Measurements from ENCODE around the gene NAA10. TPM values are rescaled to one million over a fixed set of nuclear protein-coding genes. Genes with fewer than 3 reads are reported as not detected.

The NAA10 gene
- total RNA-seq, 6 donors from 2014 or later, result 30.7 to 116 (median 76.2) TPM

DNA sequence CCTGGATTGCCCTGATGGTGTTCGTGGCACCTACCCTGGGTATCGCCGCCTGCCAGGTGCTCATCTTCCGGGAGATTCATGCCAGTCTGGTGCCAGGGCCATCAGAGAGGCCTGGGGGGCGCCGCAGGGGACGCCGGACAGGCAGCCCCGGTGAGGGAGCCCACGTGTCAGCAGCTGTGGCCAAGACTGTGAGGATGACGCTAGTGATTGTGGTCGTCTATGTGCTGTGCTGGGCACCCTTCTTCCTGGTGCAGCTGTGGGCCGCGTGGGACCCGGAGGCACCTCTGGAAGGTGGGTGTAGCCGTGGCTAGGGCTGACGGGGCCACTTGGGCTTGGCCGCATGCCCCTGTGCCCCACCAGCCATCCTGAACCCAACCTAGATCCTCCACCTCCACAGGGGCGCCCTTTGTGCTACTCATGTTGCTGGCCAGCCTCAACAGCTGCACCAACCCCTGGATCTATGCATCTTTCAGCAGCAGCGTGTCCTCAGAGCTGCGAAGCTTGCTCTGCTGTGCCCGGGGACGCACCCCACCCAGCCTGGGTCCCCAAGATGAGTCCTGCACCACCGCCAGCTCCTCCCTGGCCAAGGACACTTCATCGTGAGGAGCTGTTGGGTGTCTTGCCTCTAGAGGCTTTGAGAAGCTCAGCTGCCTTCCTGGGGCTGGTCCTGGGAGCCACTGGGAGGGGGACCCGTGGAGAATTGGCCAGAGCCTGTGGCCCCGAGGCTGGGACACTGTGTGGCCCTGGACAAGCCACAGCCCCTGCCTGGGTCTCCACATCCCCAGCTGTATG, 28.5 kb downstream of the NAA10 start:
- WGBS, 2 donors, result 72% methylated on average over 26 of the region's 27 CpGs; no CpG with 5 or more reads in 1 of the 2 donors
- Histone ChIP-seq H3K27ac (no peak overlapping the region), H3K4me1 (peaks cover 0 to 25% (median 12%) of the 10 kb centered on the region in 4 donors), H3K27me3 (no peaks in the 10 kb centered on the region), H3K4me3 (no peak overlapping the region), H3K36me3 (peaks cover 0 to 17% (median 3%) of the 10 kb centered on the region in 4 donors), H3K9me3 (no peaks in the 10 kb centered on the region)
- TF ChIP-seq POLR2A (IDR thresholded peaks at IDR 0.05), result no peak
- no peak for TF ChIP-seq EP300 (IDR thresholded peaks at IDR 0.05)
- no peak for TF ChIP-seq POLR2AphosphoS5 (IDR thresholded peaks at IDR 0.05)
- TF ChIP-seq, protein P1, sequence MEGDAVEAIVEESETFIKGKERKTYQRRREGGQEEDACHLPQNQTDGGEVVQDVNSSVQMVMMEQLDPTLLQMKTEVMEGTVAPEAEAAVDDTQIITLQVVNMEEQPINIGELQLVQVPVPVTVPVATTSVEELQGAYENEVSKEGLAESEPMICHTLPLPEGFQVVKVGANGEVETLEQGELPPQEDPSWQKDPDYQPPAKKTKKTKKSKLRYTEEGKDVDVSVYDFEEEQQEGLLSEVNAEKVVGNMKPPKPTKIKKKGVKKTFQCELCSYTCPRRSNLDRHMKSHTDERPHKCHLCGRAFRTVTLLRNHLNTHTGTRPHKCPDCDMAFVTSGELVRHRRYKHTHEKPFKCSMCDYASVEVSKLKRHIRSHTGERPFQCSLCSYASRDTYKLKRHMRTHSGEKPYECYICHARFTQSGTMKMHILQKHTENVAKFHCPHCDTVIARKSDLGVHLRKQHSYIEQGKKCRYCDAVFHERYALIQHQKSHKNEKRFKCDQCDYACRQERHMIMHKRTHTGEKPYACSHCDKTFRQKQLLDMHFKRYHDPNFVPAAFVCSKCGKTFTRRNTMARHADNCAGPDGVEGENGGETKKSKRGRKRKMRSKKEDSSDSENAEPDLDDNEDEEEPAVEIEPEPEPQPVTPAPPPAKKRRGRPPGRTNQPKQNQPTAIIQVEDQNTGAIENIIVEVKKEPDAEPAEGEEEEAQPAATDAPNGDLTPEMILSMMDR (IDR thresholded peaks at IDR 0.05), result no peak
- DNase-seq (peak in 1 of 2 donors; percentile 54), ATAC-seq (ENCODE audit: low FRiP score in 2 of 2) (no peak)

DNA sequence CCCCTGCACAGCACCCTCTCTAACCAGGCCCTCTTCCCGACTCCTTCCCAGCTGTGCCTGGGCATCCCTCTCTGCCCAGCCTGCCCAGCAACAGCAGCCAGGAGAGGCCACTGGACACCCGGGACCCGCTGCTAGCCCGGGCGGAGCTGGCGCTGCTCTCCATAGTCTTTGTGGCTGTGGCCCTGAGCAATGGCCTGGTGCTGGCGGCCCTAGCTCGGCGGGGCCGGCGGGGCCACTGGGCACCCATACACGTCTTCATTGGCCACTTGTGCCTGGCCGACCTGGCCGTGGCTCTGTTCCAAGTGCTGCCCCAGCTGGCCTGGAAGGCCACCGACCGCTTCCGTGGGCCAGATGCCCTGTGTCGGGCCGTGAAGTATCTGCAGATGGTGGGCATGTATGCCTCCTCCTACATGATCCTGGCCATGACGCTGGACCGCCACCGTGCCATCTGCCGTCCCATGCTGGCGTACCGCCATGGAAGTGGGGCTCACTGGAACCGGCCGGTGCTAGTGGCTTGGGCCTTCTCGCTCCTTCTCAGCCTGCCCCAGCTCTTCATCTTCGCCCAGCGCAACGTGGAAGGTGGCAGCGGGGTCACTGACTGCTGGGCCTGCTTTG, 29.2 kb downstream of the NAA10 start:
- peak overlapping the region in 1 of 4 donors; percentile 11 for H3K27ac ChIP-seq
- DNase-seq (peak in 1 of 2 donors; percentile 59), ATAC-seq (ENCODE audit: low FRiP score in 2 of 2) (no peak)
- TF ChIP-seq POLR2A (IDR thresholded peaks at IDR 0.05), result no peak
- no peak for TF ChIP-seq EP300 (IDR thresholded peaks at IDR 0.05)
- no peak for TF ChIP-seq POLR2AphosphoS5 (IDR thresholded peaks at IDR 0.05)
- TF ChIP-seq, protein P1 (IDR thresholded peaks at IDR 0.05), result no peak
- 90% methylated on average over 27 of the region's 32 CpGs; no CpG with 5 or more reads in 1 of the 2 donors for WGBS, 2 donors
- H3K36me3 ChIP-seq, result peaks cover 0 to 16% (median 3%) of the 10 kb centered on the region in 4 donors
- H3K27me3 ChIP-seq, result no peaks in the 10 kb centered on the region
- no peaks in the 10 kb centered on the region for H3K9me3 ChIP-seq
- H3K4me1 ChIP-seq, result peaks cover 3 to 32% (median 15%) of the 10 kb centered on the region in 4 donors
- no peak overlapping the region for H3K4me3 ChIP-seq

DNA sequence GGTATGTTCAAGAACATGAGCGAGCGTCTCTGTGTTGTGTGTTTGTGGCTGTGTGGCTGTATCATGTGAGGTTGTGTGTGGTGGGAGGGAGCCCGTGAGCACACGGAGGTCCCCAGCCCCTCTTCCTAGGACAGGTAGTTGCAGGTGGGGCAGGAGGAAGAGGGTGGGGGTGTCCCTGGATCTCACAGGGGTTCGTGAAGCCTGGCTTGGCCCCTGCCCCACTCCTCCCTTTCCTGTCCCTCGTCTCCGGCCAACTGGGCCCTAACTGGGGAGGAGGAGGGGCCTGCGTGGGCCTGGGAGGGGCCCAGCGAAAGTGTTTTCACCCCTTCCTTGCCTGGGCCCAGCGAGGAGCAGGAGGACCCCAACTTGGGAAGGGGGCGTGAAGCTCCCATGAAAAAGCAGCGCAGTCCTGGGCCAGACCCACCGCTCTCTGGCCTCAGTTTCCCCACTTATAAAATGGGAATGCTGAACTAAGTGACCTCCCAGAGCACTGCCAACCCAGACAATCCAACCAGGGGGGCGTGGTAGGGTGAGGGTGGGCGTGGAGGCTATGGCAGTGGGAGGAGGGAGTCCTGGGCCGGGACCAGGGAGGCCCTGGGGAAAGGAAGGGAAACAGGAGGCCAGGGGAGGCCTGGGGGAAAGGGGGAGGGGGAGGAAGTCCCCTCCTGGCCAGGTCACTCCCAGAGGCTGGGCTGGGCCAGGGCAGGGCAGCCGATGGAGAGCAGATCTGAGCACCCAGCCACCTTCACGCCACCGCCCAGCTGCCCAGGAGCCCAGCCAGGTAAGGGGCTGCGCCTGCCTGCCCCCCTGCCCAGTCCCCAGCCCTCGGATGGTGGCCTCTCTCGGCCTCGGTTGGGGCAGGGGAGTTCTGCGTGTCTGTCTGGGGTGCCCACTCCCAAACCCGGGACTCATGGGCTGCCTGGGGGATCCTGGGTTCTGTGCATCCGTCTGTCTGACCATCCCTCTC, 30.6 kb downstream of the NAA10 start, which contains the start of gene AVPR2:
Gene AVPR2, plus strand, starts transcription at position 683 of the 967 bp plus-strand sequence. CDS start 473 bp downstream, outside the sequence.
- WGBS, 2 donors, result 0 to 55% methylated on average over 2 to 21 of the region's 26 CpGs
- Histone ChIP-seq H3K4me1 (peaks cover 3 to 35% (median 17%) of the 10 kb centered on the region in 4 donors), H3K36me3 (peaks cover 0 to 3% (median 0%) of the 10 kb centered on the region in 4 donors), H3K9me3 (no peaks in the 10 kb centered on the region), H3K4me3 (peak within 1 kb of the TSS in 1 of 4 donors; percentile 27), H3K27me3 (no peaks in the 10 kb centered on the region), H3K27ac (peak within 1 kb of the TSS; percentile 30 to 58 (median 42))
- ATAC-seq (ENCODE audit: low FRiP score in 2 of 2) (peak; percentile 7 to 12), DNase-seq (peak in 1 of 2 donors; percentile 40)
- TF ChIP-seq POLR2A (IDR thresholded peaks at IDR 0.05), result no peak
- TF ChIP-seq, protein P1 (IDR thresholded peaks at IDR 0.05), result no peak
- no peak for TF ChIP-seq POLR2AphosphoS5 (IDR thresholded peaks at IDR 0.05)
- no peak for TF ChIP-seq EP300 (IDR thresholded peaks at IDR 0.05)

DNA sequence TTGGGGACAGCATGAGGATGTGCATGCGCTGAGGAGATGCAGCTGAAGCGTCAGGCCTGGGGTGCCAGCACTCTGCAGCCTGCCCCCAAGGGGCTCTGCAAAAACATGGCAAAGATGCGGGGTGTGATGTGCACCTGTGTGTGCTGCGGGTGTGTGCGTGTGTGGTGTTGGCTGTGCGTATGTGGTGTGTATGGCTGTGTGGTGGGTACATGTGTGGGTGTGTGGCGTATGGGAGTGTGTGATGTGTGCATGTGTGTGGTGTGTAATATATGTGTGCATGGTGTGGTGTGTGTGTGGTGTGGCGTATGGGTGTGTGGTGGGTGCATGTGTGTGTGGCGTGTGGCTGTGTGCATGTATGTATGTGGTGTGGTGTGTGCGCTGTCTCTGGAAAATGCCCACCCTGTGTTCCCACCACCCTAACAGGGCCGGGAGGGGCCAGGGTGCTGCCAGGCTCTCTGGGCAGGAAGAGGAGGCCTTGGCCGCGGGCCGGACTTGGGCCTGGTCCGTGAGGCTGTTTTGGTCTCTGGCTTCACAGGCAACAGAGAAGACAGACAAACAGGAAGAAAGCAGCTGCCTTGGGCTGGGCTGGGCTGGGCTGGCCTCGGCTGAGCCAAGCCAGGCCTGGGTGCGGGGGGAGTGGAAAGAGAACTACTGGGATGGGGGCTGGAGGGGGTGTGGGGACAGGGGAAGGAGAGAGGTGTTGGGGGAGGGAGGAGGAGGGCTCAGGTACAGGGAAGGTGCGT, 31.4 kb downstream of the NAA10 start:
- WGBS, 2 donors, result 28 to 61% methylated on average over 3 to 18 of the region's 18 CpGs
- Histone ChIP-seq H3K27ac (peak overlapping the region; percentile 30 to 58 (median 42)), H3K36me3 (no peaks in the 10 kb centered on the region), H3K4me3 (no peak overlapping the region), H3K9me3 (no peaks in the 10 kb centered on the region), H3K4me1 (peaks cover 3 to 35% (median 17%) of the 10 kb centered on the region in 4 donors), H3K27me3 (no peaks in the 10 kb centered on the region)
- TF ChIP-seq POLR2A (IDR thresholded peaks at IDR 0.05) (no peak), EP300 (IDR thresholded peaks at IDR 0.05) (no peak), POLR2AphosphoS5 (IDR thresholded peaks at IDR 0.05) (no peak)
- TF ChIP-seq, protein P1 (IDR thresholded peaks at IDR 0.05), result no peak
- ATAC-seq (ENCODE audit: low FRiP score in 2 of 2) (peak in 1 of 2 donors; percentile 53), DNase-seq (peak in 1 of 2 donors; percentile 69)
